Natural killer cell treated with Interleukin-12 subunit alpha and Interleukin-12 subunit beta and Interleukin-15 and Interleukin-18, amount 100 ng/mL, for 72 hours (primary cell): ENCODE data around the gene S100G. TPM values are rescaled to one million over a fixed set of nuclear protein-coding genes. Genes with fewer than 3 reads are reported as not detected.

Source experiments
- ATAC-seq, 2 donors: fragments of 150-1000 bp; cut with Tn5 transposase in 1 of 2; sonication (Bioruptor Pico), chemical (Tn5 transposase) in 1 of 2; 2 replicates each; pipeline ENCODE4 v1.10.0; 2021
- DNase-seq: peaks from one replicate; pipeline ENCODE4 v3.0.0; 2022; ENCODE audit warnings: low spot score
- H3K27ac Mint-ChIP-seq, 2 donors: 1 replicate in 1 of 2; 2 replicates in 1 of 2; pipeline ENCODE4 v1.8.0; 2022; ENCODE audit warnings: mixed read lengths in 2 of 2, mild to moderate bottlenecking in 1 of 2, moderate library complexity in 1 of 2
- H3K27me3 Mint-ChIP-seq, 2 donors: 1 replicate in 1 of 2; 2 replicates in 1 of 2; pipeline ENCODE4 v1.8.0; 2022; ENCODE audit warnings: mixed read lengths in 2 of 2
- H3K36me3 Mint-ChIP-seq: one replicate; pipeline ENCODE4 v1.8.0; 2022; ENCODE audit warnings: mixed read lengths
- H3K4me1 Mint-ChIP-seq, 2 donors: 1 replicate in 1 of 2; 2 replicates in 1 of 2; pipeline ENCODE4 v1.8.0; 2022; ENCODE audit warnings: low read depth in 2 of 2, mixed read lengths in 2 of 2, mild to moderate bottlenecking in 1 of 2
- H3K4me3 Mint-ChIP-seq: one replicate; pipeline ENCODE4 v1.8.0; 2022; ENCODE audit warnings: mixed read lengths
- H3K9me3 Mint-ChIP-seq: 2 replicates; pipeline ENCODE4 v1.8.0; 2022; ENCODE audit warnings: mixed read lengths
- total RNA-seq, 2 donors: library from RNA; stranded (reverse); gene quantifications; one replicate each; pipeline ENCODE4 v1.2.3, GENCODE V29; 2022

Gene S100G
- total RNA-seq, 2 donors from 2014 or later, result not detected

DNA sequence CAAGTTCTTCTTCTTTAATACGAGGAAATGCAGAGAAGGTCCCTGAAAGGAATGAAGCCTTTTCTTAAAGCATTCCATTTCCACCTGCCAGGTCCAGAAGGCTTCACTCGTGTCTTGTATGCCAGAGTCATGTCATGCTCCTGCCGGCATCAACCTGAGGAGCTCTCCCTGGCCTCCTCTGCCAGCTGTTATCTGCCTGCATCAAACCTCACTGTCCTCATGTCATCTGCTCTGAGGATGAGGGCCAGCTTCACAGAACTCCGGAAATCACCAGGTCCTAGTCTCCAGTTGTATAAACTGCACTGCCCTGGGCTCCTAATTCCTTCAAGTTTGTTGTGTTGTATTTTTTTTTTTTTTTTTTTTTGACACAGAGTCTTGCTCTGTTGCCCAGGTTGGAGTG, 20.0 kb upstream of the S100G start:
- ATAC-seq (no peak), DNase-seq (no peak)
- Mint-ChIP-seq H3K27me3 (peaks cover 0 to 9% of the 10 kb centered on the region in 2 donors), H3K4me1 (no peaks in the 10 kb centered on the region), H3K36me3 (no peaks in the 10 kb centered on the region), H3K9me3 (no peaks in the 10 kb centered on the region), H3K4me3 (no peak overlapping the region), H3K27ac (no peak overlapping the region)

GRCh38 chrX:16633754-16634153, 16.2 kb upstream of the S100G start:
- no peak overlapping the region for H3K27ac Mint-ChIP-seq
- DNase-seq (no peak), ATAC-seq (no peak)
- no peaks in the 10 kb centered on the region for H3K4me1 Mint-ChIP-seq
- no peaks in the 10 kb centered on the region for H3K36me3 Mint-ChIP-seq
- H3K27me3 Mint-ChIP-seq, result peaks cover 0 to 6% of the 10 kb centered on the region in 2 donors
- no peaks in the 10 kb centered on the region for H3K9me3 Mint-ChIP-seq
- H3K4me3 Mint-ChIP-seq, result no peak overlapping the region

GRCh38 chrX:16635040-16635439, 14.9 kb upstream of the S100G start:
- Mint-ChIP-seq H3K36me3 (no peaks in the 10 kb centered on the region), H3K4me3 (no peak overlapping the region), H3K9me3 (no peaks in the 10 kb centered on the region), H3K27ac (no peak overlapping the region), H3K4me1 (no peaks in the 10 kb centered on the region), H3K27me3 (no peaks in the 10 kb centered on the region)
- ATAC-seq, result no peak
- no peak for DNase-seq

DNA sequence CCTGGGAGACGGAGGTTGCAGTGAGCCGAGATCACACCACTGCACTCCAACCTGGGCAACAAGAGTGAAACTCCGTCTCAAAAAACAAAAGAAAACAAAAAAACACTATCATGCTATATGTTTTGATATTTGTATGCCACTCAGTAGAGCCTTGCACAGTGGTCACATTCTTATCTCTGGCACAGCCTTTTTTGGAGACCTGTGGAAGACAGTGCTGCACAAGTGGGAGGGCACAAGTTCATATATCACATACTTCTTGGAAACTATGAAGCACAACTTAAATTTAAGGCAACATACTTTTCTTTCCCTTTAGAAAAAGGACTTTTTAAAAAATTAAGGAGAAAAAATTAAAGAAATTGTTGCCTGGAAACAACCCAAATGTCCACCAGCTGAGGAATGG, 14.4 kb upstream of the S100G start:
- Mint-ChIP-seq H3K4me1 (no peaks in the 10 kb centered on the region), H3K27me3 (peaks cover 0 to 2% of the 10 kb centered on the region in 2 donors), H3K9me3 (no peaks in the 10 kb centered on the region), H3K36me3 (no peaks in the 10 kb centered on the region), H3K27ac (no peak overlapping the region), H3K4me3 (no peak overlapping the region)
- no peak for ATAC-seq
- no peak for DNase-seq

DNA sequence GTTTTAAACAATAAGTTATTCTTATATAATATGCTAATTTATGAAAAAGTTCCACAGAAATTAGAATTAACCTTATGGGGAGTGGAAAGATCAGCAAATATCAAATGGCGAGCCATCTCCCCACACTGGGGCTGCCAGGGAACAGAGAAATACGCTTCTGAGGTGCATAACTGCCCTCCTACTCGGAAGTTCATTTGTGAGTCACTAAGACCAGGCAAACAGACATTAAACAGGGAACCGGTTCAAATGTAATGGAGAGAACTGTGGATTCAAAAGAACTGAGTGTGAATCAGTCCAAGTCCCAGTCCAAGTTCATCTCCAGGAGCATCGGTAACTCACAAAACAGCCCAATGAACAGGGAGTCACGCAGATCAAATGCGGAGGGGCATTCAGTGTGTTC, 11.4 kb upstream of the S100G start:
- Mint-ChIP-seq H3K9me3 (no peaks in the 10 kb centered on the region), H3K36me3 (no peaks in the 10 kb centered on the region), H3K4me3 (no peak overlapping the region), H3K27me3 (peaks cover 0 to 2% of the 10 kb centered on the region in 2 donors), H3K27ac (no peak overlapping the region), H3K4me1 (no peaks in the 10 kb centered on the region)
- DNase-seq (no peak), ATAC-seq (no peak)

DNA sequence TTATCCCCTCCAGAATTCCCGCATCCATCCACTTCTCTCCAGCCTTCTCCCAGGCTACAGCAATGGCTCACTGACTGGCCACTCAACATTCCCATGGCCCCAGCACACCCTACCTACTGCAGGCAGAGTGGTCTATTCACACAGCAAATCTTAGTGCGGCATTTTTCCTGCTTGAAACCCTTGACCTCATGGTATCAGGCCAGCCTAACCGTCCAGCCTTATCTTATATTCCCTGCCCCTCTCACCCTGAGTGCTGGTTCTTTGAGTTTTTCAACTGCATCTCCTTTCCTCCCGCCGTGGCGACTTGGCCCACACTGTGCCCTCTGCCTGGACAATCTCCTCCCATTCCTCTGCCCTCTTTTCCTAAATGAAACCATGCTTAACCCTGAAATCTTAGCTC, 10.0 kb upstream of the S100G start:
- H3K36me3 Mint-ChIP-seq, result no peaks in the 10 kb centered on the region
- H3K4me1 Mint-ChIP-seq, result no peaks in the 10 kb centered on the region
- H3K4me3 Mint-ChIP-seq, result no peak overlapping the region
- H3K27me3 Mint-ChIP-seq, result peaks cover 0 to 2% of the 10 kb centered on the region in 2 donors
- no peaks in the 10 kb centered on the region for H3K9me3 Mint-ChIP-seq
- DNase-seq (no peak), ATAC-seq (no peak)
- H3K27ac Mint-ChIP-seq, result no peak overlapping the region

DNA sequence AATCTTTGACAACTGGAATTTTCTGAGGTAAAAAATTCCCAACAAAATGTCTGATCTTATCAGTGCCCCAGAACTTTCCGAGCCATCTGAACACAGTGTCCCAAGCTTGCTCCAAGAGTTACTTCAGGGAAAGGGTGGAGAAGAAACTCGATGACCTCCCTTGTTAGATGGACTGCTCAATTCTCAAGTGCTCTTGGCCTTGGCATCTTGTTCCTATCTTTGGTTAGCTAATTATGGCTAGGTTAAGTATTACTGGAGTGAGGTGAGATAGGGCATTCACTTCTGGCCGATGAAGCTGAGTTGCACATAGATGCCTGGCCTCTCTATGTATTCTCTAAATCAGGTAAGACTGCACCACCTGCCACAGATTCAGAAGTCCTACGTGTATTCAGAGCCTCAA, 9.1 kb upstream of the S100G start:
- H3K4me1 Mint-ChIP-seq, result no peaks in the 10 kb centered on the region
- peaks cover 0 to 2% of the 10 kb centered on the region in 2 donors for H3K27me3 Mint-ChIP-seq
- H3K4me3 Mint-ChIP-seq, result no peak overlapping the region
- ATAC-seq, result no peak
- no peak overlapping the region for H3K27ac Mint-ChIP-seq
- DNase-seq, result no peak
- no peaks in the 10 kb centered on the region for H3K9me3 Mint-ChIP-seq
- H3K36me3 Mint-ChIP-seq, result no peaks in the 10 kb centered on the region

DNA sequence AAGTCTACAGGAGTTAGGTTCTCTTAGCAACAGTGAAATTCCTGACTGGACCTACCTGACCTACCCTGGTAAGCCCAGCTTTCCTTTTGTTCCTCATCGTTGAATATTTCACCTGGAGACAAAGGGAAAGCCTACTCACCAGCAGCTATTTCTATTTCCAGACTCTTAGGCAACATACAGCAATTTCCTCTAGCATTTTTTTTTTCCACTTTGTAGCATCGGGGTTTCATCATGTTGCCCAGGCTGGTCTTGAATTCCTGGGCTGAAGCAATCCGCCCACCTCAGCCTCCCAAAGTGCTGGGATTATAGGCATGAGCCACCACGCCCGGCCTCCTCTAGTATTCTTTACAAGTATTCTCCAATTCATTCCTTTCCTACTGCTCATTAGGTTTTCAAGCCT, 6.8 kb upstream of the S100G start:
- DNase-seq (no peak), ATAC-seq (no peak)
- Mint-ChIP-seq H3K27ac (no peak overlapping the region), H3K4me1 (no peaks in the 10 kb centered on the region), H3K27me3 (peaks cover 0 to 2% of the 10 kb centered on the region in 2 donors), H3K4me3 (no peak overlapping the region), H3K9me3 (no peaks in the 10 kb centered on the region), H3K36me3 (no peaks in the 10 kb centered on the region)

- Mint-ChIP-seq H3K27ac (no peak overlapping the region), H3K4me3 (no peak overlapping the region), H3K9me3 (no peaks in the 10 kb centered on the region), H3K27me3 (no peaks in the 10 kb centered on the region), H3K4me1 (no peaks in the 10 kb centered on the region), H3K36me3 (no peaks in the 10 kb centered on the region)
- DNase-seq (no peak), ATAC-seq (no peak)
These were observed 3.4 kb upstream of the S100G start for GRCh38 chrX:16646366-16647138.

GRCh38 chrX:16651391-16652024, 1.6 kb downstream of the S100G start:
- no peak overlapping the region for H3K27ac Mint-ChIP-seq
- no peak for ATAC-seq
- no peak for DNase-seq
- H3K4me3 Mint-ChIP-seq, result no peak overlapping the region
- no peaks in the 10 kb centered on the region for H3K9me3 Mint-ChIP-seq
- no peaks in the 10 kb centered on the region for H3K4me1 Mint-ChIP-seq
- no peaks in the 10 kb centered on the region for H3K27me3 Mint-ChIP-seq
- no peaks in the 10 kb centered on the region for H3K36me3 Mint-ChIP-seq

DNA sequence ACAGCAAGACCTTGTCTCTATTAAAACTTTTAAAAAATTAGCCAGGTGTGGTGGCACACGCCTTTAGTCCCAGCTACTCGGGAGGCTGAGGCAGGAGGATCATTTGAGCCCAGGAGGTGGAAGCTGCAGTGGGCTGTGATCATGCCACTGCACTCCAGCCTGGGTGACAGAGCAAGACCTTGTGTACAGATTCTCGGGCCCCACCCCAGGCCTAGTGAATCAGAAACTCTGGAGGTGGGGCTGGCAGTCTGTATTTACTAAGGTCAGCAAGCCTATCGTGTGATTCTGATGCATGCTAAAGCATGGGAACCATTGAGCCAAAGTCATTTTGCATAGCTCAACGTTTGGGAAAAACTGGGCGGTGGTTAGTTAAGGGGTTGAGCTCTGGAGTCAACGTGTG, 3.5 kb downstream of the S100G start:
- Mint-ChIP-seq H3K9me3 (no peaks in the 10 kb centered on the region), H3K27me3 (no peaks in the 10 kb centered on the region), H3K36me3 (no peaks in the 10 kb centered on the region), H3K4me3 (no peak overlapping the region), H3K27ac (no peak overlapping the region), H3K4me1 (no peaks in the 10 kb centered on the region)
- DNase-seq (no peak), ATAC-seq (no peak)

GRCh38 chrX:16654093-16654492, 4.1 kb downstream of the S100G start:
- Mint-ChIP-seq H3K36me3 (no peaks in the 10 kb centered on the region), H3K9me3 (no peaks in the 10 kb centered on the region)

DNA sequence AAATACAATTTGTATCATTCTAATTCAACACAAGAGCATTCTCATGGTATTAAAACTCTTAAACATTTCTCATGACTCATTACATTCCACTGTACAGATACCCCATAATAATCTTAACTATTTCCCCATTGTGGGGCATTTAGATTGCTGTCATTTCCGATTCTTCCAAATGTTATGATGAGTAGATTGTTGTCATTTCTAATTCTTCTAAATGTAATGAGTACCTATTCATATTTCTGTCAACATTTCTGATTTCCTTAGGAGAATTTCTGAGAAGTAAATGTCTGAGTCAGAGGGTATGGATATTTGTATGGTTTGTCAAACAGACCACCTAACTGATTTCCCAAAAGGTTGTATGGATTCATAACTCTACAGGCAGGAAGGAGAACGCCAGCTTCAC, 8.3 kb downstream of the S100G start:
- ATAC-seq (no peak), DNase-seq (no peak)
- Mint-ChIP-seq H3K4me3 (no peak overlapping the region), H3K9me3 (no peaks in the 10 kb centered on the region), H3K36me3 (no peaks in the 10 kb centered on the region), H3K4me1 (no peaks in the 10 kb centered on the region), H3K27me3 (no peaks in the 10 kb centered on the region), H3K27ac (no peak overlapping the region)

More at GRCh38 chrX:16654093-16654492, 4.1 kb downstream of the S100G start:
- DNase-seq (no peak), ATAC-seq (no peak)
- no peaks in the 10 kb centered on the region for H3K27me3 Mint-ChIP-seq
- no peak overlapping the region for H3K4me3 Mint-ChIP-seq
- no peak overlapping the region for H3K27ac Mint-ChIP-seq
- no peaks in the 10 kb centered on the region for H3K4me1 Mint-ChIP-seq

DNA sequence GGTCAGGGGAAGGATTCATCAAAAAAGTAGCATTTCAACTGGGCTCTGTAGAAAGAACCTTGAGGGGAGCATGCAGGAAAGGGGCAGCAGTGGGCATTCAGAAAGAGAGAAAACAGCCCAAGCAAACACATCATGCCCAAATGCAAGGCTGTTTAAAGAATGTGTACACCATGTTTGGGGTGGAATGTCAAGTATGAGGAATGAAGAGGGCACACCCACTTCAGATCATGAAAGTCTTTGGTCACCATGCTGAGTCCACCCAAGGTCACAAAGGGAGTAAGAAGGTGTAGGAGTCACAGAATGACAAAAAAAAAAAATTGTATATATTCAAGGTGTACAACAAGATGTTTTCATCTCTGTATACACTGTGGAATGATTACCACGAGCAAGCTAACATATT, 9.4 kb downstream of the S100G start:
- no peaks in the 10 kb centered on the region for H3K36me3 Mint-ChIP-seq
- H3K4me1 Mint-ChIP-seq, result no peaks in the 10 kb centered on the region
- ATAC-seq (no peak), DNase-seq (no peak)
- no peak overlapping the region for H3K27ac Mint-ChIP-seq
- H3K9me3 Mint-ChIP-seq, result no peaks in the 10 kb centered on the region
- no peaks in the 10 kb centered on the region for H3K27me3 Mint-ChIP-seq
- no peak overlapping the region for H3K4me3 Mint-ChIP-seq

- H3K36me3 Mint-ChIP-seq, result peaks cover 6% of the 10 kb centered on the region
These were observed 11.5 kb downstream of the S100G start for GRCh38 chrX:16661495-16661894.

More at GRCh38 chrX:16661495-16661894, 11.5 kb downstream of the S100G start:
- Mint-ChIP-seq H3K4me1 (no peaks in the 10 kb centered on the region), H3K4me3 (no peak overlapping the region), H3K27ac (no peak overlapping the region), H3K27me3 (no peaks in the 10 kb centered on the region), H3K9me3 (no peaks in the 10 kb centered on the region)
- DNase-seq, result no peak
- no peak for ATAC-seq
